GM18951 (cell line): ENCODE data around the gene TIMELESS.
"Not testable (repeated sequence)": the region's sequence is repeated elsewhere in the genome, so short reads cannot be mapped to it uniquely, and the experiment has no call there.

Experiments used
- POLR2A ChIP-seq: IDR thresholded peaks from 4 replicates; pipeline ENCODE4 v1.6.1; 2011; ENCODE audit warnings: mild to moderate bottlenecking; ENCODE audit not compliant: insufficient read length, insufficient read depth; ENCODE audit errors: extremely low read depth
- in situ Hi-C: fragments of 300-500 bp; cut with MboI; formaldehyde crosslinking; loops from one replicate; pipeline ENCODE4 v1.12.0; 2022; ENCODE audit warnings: low sequenced_read_pairs, mixed read lengths, inconsistent platforms; ENCODE audit not compliant: unreplicated experiment

TIMELESS gene

GRCh38 chr12:56448860-56449621 is at the start of gene TIMELESS:
Gene TIMELESS, minus strand, starts transcription at chr12:56449426. Its CDS starts 15,256 bp downstream, at chr12:56434170.
- peak; percentile 89 for TF ChIP-seq POLR2A
- in situ Hi-C loops, result no loop called here

- in situ Hi-C loops, result not testable (repeated sequence)
Observed at GRCh38 chr12:56498126-56498902, 49.1 kb upstream of the TIMELESS start.

GRCh38 chr12:56496704-56497103 is 47.5 kb upstream of the TIMELESS start:
- in situ Hi-C loops, result not testable (repeated sequence)

GRCh38 chr12:56494481-56494880 is 45.3 kb upstream of the TIMELESS start:
- in situ Hi-C loops, result not testable (repeated sequence)

- in situ Hi-C loops, result not testable (repeated sequence)
Observed at GRCh38 chr12:56494106-56494415, 44.8 kb upstream of the TIMELESS start.

- in situ Hi-C loops, result not testable (repeated sequence)
Observed at GRCh38 chr12:56493409-56494105, 44.3 kb upstream of the TIMELESS start.

GRCh38 chr12:56490360-56490759 is 41.1 kb upstream of the TIMELESS start:
- no peak for TF ChIP-seq POLR2A
- in situ Hi-C loops, result no loop called here

GRCh38 chr12:56488041-56488955 is 39.1 kb upstream of the TIMELESS start, which contains the start of gene GLS2:
Gene GLS2, minus strand, starts transcription at chr12:56488161. Its CDS starts 43 bp downstream, at chr12:56488118.
- in situ Hi-C loops, result no loop called here
- no peak for TF ChIP-seq POLR2A

GRCh38 chr12:56487448-56488040 is 38.3 kb upstream of the TIMELESS start:
- in situ Hi-C loops, result no loop called here
- no peak for TF ChIP-seq POLR2A

- TF ChIP-seq POLR2A, result no peak
- in situ Hi-C loops, result no loop called here
Observed at GRCh38 chr12:56486694-56487093, 37.5 kb upstream of the TIMELESS start.

GRCh38 chr12:56484566-56484965 is 35.3 kb upstream of the TIMELESS start:
- TF ChIP-seq POLR2A, result no peak
- in situ Hi-C loops, result no loop called here

- in situ Hi-C loops, result no loop called here
- no peak for TF ChIP-seq POLR2A
Observed at GRCh38 chr12:56479625-56480024, 30.4 kb upstream of the TIMELESS start.
